Lower lobe of right lung (tissue), 2 donors: Measurements from ENCODE around the gene C2orf92. TPM values are rescaled to one million over a fixed set of nuclear protein-coding genes. Genes with fewer than 3 reads are reported as not detected.
"Not testable (repeated sequence)": the region's sequence is repeated elsewhere in the genome, so short reads cannot be mapped to it uniquely, and the experiment has no call there.

Source experiments
- ATAC-seq, 2 donors: fragments of 200-7000 bp; cut with Tn5 transposase; one replicate each; pipeline ENCODE4 v1.9.1; 2020 to 2022; ENCODE audit warnings: mild to moderate bottlenecking in 2 of 2, moderate library complexity in 2 of 2
- DNase-seq: peaks from one replicate; pipeline ENCODE4 v3.0.0-alpha.2; 2020
- H3K27ac ChIP-seq: fragments of 200-600 bp; one replicate; pipeline ENCODE4 v1.8.0; 2022
- H3K27me3 ChIP-seq: fragments of 200-600 bp; one replicate; pipeline ENCODE4 v1.8.0; 2022; ENCODE audit warnings: low read depth
- H3K36me3 ChIP-seq: fragments of 200-600 bp; one replicate; pipeline ENCODE4 v1.8.0; 2022; ENCODE audit warnings: mild to moderate bottlenecking
- H3K4me1 ChIP-seq: fragments of 200-600 bp; one replicate; pipeline ENCODE4 v1.8.0; 2022
- H3K4me3 ChIP-seq: fragments of 200-600 bp; one replicate; pipeline ENCODE4 v1.8.0; 2022; ENCODE audit warnings: mild to moderate bottlenecking
- H3K9me3 ChIP-seq: fragments of 200-600 bp; one replicate; pipeline ENCODE4 v1.8.0; 2022
- intact Hi-C: fragments of 100-400 bp; cut with DNase I; formaldehyde crosslinking; loops from one replicate; pipeline ENCODE4 v1.11.0; 2022
- long read RNA-seq: library from polyadenylated mRNA; unstranded; transcript quantifications from one replicate; pipeline ENCODE4 v2.0.0, GENCODE V29; 2021
- total RNA-seq: library from RNA; stranded (reverse); fragmentation: NEBNext Ultra II Directional; extraction: Animal tissue kit (Norgen Biotek cat#: 25700); gene quantifications from one replicate; pipeline ENCODE4 v1.2.1, GENCODE V29; 2021
- TF ChIP-seq, protein P1 (sequence below): fragments of 200-600 bp; IDR thresholded peaks from one replicate; pipeline ENCODE4 v1.8.0; 2022; ENCODE audit warnings: antibody characterized with exemption, mild to moderate bottlenecking
- donor health status: DM: no; HTN: yes; CAD: no; lungs with severe emphysema.

The C2orf92 gene
- total RNA-seq = 15.1 TPM
- long read RNA-seq, partial matches to known transcripts = 1 of 2 reads
- long read RNA-seq, other reads (novel, unspliced or antisense) = 1 of 2 reads

GRCh38 chr2:97669448-97669847, at the start of gene C2orf92:
C2orf92 (plus strand) TSS chr2:97669713; CDS start chr2:97669789, 76 bp downstream.
- intact Hi-C loops = no loop called here
- TF ChIP-seq, protein P1, sequence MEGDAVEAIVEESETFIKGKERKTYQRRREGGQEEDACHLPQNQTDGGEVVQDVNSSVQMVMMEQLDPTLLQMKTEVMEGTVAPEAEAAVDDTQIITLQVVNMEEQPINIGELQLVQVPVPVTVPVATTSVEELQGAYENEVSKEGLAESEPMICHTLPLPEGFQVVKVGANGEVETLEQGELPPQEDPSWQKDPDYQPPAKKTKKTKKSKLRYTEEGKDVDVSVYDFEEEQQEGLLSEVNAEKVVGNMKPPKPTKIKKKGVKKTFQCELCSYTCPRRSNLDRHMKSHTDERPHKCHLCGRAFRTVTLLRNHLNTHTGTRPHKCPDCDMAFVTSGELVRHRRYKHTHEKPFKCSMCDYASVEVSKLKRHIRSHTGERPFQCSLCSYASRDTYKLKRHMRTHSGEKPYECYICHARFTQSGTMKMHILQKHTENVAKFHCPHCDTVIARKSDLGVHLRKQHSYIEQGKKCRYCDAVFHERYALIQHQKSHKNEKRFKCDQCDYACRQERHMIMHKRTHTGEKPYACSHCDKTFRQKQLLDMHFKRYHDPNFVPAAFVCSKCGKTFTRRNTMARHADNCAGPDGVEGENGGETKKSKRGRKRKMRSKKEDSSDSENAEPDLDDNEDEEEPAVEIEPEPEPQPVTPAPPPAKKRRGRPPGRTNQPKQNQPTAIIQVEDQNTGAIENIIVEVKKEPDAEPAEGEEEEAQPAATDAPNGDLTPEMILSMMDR = no peak
- Histone ChIP-seq H3K4me3 (no peak within 1 kb of the TSS), H3K27me3 (no peaks in the 10 kb centered on the region), H3K9me3 (no peaks in the 10 kb centered on the region), H3K4me1 (peaks cover 6% of the 10 kb centered on the region), H3K27ac (no peak within 1 kb of the TSS), H3K36me3 (no peaks in the 10 kb centered on the region)
- no peak for ATAC-seq
- no peak for DNase-seq

DNA sequence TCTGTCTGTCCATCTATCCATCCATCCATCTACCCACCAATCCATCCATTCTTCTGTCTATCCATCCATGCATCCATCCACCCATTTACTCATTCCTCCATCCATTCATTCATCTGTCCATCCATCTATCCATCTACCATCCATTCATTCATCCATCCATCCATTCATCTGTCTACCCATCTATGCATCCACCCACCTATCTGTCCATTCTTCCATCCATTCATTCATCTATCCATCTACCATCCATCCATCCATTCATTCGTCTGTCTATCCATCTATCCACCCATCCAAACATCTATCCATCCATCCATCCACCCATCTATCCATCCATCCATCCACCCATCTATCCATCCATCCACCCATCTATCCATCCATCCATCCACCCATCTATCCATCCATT, 49.0 kb upstream of the C2orf92 start:
- H3K4me1 ChIP-seq, H3K9me3 ChIP-seq, intact Hi-C loops, H3K27me3 ChIP-seq, H3K4me3 ChIP-seq, H3K36me3 ChIP-seq, DNase-seq, ATAC-seq, H3K27ac ChIP-seq: not testable (repeated sequence)

DNA sequence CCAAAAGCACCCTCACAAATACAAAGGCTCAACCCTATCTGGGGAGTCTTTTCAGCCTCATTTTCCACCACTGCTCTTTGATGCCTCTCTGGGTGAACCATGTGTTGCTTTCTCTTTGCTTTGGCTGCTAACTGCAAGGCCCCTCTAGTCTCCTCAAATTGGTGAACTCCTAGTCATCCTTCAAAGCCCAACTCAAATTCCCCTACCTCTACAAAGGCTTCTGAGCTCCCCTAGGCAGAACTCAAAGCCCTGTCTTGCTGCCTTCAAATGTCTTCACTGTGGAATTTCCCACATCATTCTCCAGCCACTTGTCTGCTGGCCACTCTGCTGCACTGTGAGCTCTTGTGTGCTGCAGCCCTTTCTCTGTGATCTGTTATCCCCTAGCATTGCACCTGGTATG, 46.5 kb upstream of the C2orf92 start:
- DNase-seq, H3K4me3 ChIP-seq, H3K4me1 ChIP-seq, ATAC-seq, intact Hi-C loops, H3K27me3 ChIP-seq, H3K27ac ChIP-seq, H3K36me3 ChIP-seq, H3K9me3 ChIP-seq: not testable (repeated sequence)

GRCh38 chr2:97625354-97626048, 44.0 kb upstream of the C2orf92 start:
- DNase-seq, H3K4me1 ChIP-seq, H3K4me3 ChIP-seq, H3K27me3 ChIP-seq, H3K36me3 ChIP-seq, H3K9me3 ChIP-seq, intact Hi-C loops, H3K27ac ChIP-seq, ATAC-seq: not testable (repeated sequence)

DNA sequence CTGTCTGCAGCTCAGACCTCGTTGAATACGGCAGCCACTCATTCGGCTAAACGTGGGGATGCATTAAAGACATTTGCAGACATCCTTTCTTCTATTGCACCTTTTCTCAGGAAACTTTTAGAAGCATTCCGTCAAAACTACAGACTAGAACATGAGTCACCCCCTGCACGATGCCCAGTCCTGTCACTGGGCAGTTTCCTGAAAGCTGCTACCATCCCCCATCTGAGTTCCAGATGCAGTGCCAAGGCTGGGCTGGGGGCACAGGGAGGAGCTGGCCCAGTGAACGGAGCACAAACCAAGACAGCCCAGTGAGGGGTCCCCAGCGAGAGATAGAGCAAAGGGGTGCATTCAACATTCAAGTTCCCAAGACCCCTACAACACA, 43.5 kb upstream of the C2orf92 start:
- H3K27me3 ChIP-seq, ATAC-seq, H3K4me3 ChIP-seq, DNase-seq, H3K27ac ChIP-seq, intact Hi-C loops, H3K36me3 ChIP-seq, H3K9me3 ChIP-seq, H3K4me1 ChIP-seq: not testable (repeated sequence)

GRCh38 chr2:97644023-97644717, 25.3 kb upstream of the C2orf92 start:
- intact Hi-C loops = no loop called here
- Histone ChIP-seq H3K27ac (peak overlapping the region; percentile 93), H3K4me1 (peaks cover 19% of the 10 kb centered on the region), H3K9me3 (no peaks in the 10 kb centered on the region), H3K4me3 (no peak overlapping the region), H3K27me3 (peaks cover 5% of the 10 kb centered on the region), H3K36me3 (peaks cover 24% of the 10 kb centered on the region)
- DNase-seq = no peak
- TF ChIP-seq, protein P1 = no peak
- ATAC-seq = no peak

GRCh38 chr2:97645112-97645694, 24.3 kb upstream of the C2orf92 start:
- ATAC-seq = peak; percentile 77 to 83
- H3K27me3 ChIP-seq = no peaks in the 10 kb centered on the region
- H3K4me1 ChIP-seq = peaks cover 19% of the 10 kb centered on the region
- DNase-seq = peak; percentile 75
- H3K36me3 ChIP-seq = peaks cover 34% of the 10 kb centered on the region
- intact Hi-C loops = no loop called here
- TF ChIP-seq, protein P1 = no peak
- no peaks in the 10 kb centered on the region for H3K9me3 ChIP-seq
- peak overlapping the region; percentile 81 for H3K4me3 ChIP-seq
- H3K27ac ChIP-seq = peak overlapping the region; percentile 93
